Pancreas (tissue), 10 donors: ENCODE data around the gene TFDP2. TPM values are rescaled to one million over a fixed set of nuclear protein-coding genes. Genes with fewer than 3 reads are reported as not detected.
"Not testable (repeated sequence)": the region's sequence is repeated elsewhere in the genome, so short reads cannot be mapped to it uniquely, and the experiment has no call there.

Experiments used
- ATAC-seq, 4 donors: fragments of 200-7000 bp; cut with Tn5 transposase; one replicate each; pipeline versions ENCODE4 v1.8.0 to v1.9.1; 2020; ENCODE audit warnings: mild to moderate bottlenecking in 4 of 4, moderate library complexity in 4 of 4
- DNase-seq, 6 donors: peaks; one replicate each; pipeline ENCODE4 v3.0.0-alpha.2; 2020
- FAIRE-seq: peaks from 2 replicates; lab custom pipeline; 2012; peaks lifted over from hg19 to GRCh38; lab: Jason Lieb, UNC
- H3K27ac ChIP-seq, 4 donors: fragments of 200-600 bp; sonication (generic); 1 replicate in 3 of 4; 2 replicates in 1 of 4; pipeline versions ENCODE4 v1.5.0 to v1.8.0; 2020
- H3K27me3 ChIP-seq, 4 donors: fragments of 200-600 bp; one replicate each; pipeline ENCODE4 v1.8.0; 2021
- H3K36me3 ChIP-seq, 3 donors: fragments of 200-600 bp; sonication (generic) in 1 of 3; one replicate each; pipeline versions ENCODE4 v1.5.0 to v1.8.0; 2020 to 2021
- H3K4me1 ChIP-seq, 3 donors: fragments of 200-600 bp; one replicate each; pipeline ENCODE4 v1.8.0; 2021
- H3K4me3 ChIP-seq, 4 donors: fragments of 200-600 bp; sonication (generic) in 2 of 4; one replicate each; pipeline versions ENCODE4 v1.5.0 to v1.8.0; 2020 to 2021
- H3K9me3 ChIP-seq, 4 donors: fragments of 200-600 bp; one replicate each; pipeline ENCODE4 v1.8.0; 2021
- CTCF ChIP-seq, 4 donors: fragments of 200-600 bp; sonication (generic) in 3 of 4; IDR thresholded peaks; one replicate each; pipeline versions ENCODE4 v1.5.0 to v1.8.0; 2021; ENCODE audit warnings: antibody characterized with exemption in 4 of 4
- WGBS, 2 donors: extraction: QIAGEN DNeasy Blood & Tissue Kit; methylation state at CpG; one replicate each; pipeline ENCODE4 v1.1.7; 2013; 5-methylcytosine and 5-hydroxymethylcytosine counted together
- intact Hi-C, 3 donors: fragments of 100-400 bp; cut with DNase I; formaldehyde crosslinking; loops; one replicate each; pipeline versions ENCODE4 v1.11.1 to v1.14.2; 2022
- polyA plus RNA-seq, 2 donors: library from polyadenylated mRNA; stranded (reverse); fragments of 200-250 nt; gene quantifications; one replicate each; pipeline ENCODE4 v1.2.3, GENCODE V29; 2013
- total RNA-seq, 6 donors: library from RNA; stranded (reverse); fragmentation: NEBNext Ultra II Directional in 4 of 6; extraction: Animal tissue kit (Norgen Biotek cat#: 25700) in 4 of 6; gene quantifications; one replicate each; pipeline versions ENCODE4 v1.2.1 to v1.2.4, GENCODE V29; 2021 to 2023
- donor health status: healthy with polysubstance abuse.
- donor health status: DM: no; HTN: no; CAD: no; lungs with moderate emphysema.
- donor health status: DM: no; HTN: no; CAD: no.
- donor health status: control.
- donor health status: control.
- donor health status: Bipolar disorder and iron deficiency.
- donor health status: DM: yes; HTN: yes; CAD: no.
- donor health status: DM: no; HTN: no; CAD: no.
- donor health status: DM: no; HTN: no; CAD: no.
- donor health status: DM: yes; HTN: yes; CAD: no.

The TFDP2 gene
- total and polyA plus RNA-seq, 8 donors, result 4.6 to 25.7 (median 16.8) TPM

GRCh38 chr3:141986548-141987107, 162.7 kb downstream of the TFDP2 start:
- no peak overlapping the region for H3K27ac ChIP-seq
- WGBS, 2 donors, result 62 to 63% methylated on average over 2 of the region's 2 CpGs
- no peak for FAIRE-seq

GRCh38 chr3:141981084-141981483, 168.3 kb downstream of the TFDP2 start:
- Histone ChIP-seq H3K4me1 (no peaks in the 10 kb centered on the region), H3K27ac (no peak overlapping the region), H3K27me3 (no peaks in the 10 kb centered on the region), H3K4me3 (no peak overlapping the region), H3K36me3 (no peaks in the 10 kb centered on the region), H3K9me3 (no peaks in the 10 kb centered on the region)
- TF ChIP-seq CTCF (IDR thresholded peaks at IDR 0.05), result no peak
- no peak for DNase-seq
- ATAC-seq, result no peak
- no peak for FAIRE-seq
- intact Hi-C loops, result no loop called here
- 97 to 98% methylated on average over 3 of the region's 3 CpGs for WGBS, 2 donors

More at GRCh38 chr3:141986548-141987107, 162.7 kb downstream of the TFDP2 start:
- ATAC-seq (no peak), DNase-seq (no peak)
- intact Hi-C loops, result no loop called here
- no peaks in the 10 kb centered on the region for H3K9me3 ChIP-seq
- H3K27me3 ChIP-seq, result no peaks in the 10 kb centered on the region
- no peak overlapping the region for H3K4me3 ChIP-seq
- H3K36me3 ChIP-seq, result no peaks in the 10 kb centered on the region
- H3K4me1 ChIP-seq, result no peaks in the 10 kb centered on the region
- no peak for TF ChIP-seq CTCF (IDR thresholded peaks at IDR 0.05)

GRCh38 chr3:141979050-141979671, 170.2 kb downstream of the TFDP2 start:
- Histone ChIP-seq H3K4me1 (no peaks in the 10 kb centered on the region), H3K4me3 (no peak overlapping the region), H3K27ac (no peak overlapping the region), H3K27me3 (no peaks in the 10 kb centered on the region), H3K36me3 (no peaks in the 10 kb centered on the region), H3K9me3 (no peaks in the 10 kb centered on the region)
- 92 to 95% methylated on average over 5 of the region's 5 CpGs for WGBS, 2 donors
- DNase-seq, result no peak
- intact Hi-C loops, result no loop called here
- FAIRE-seq, result no peak
- no peak for TF ChIP-seq CTCF (IDR thresholded peaks at IDR 0.05)
- no peak for ATAC-seq

- WGBS, 2 donors, result 98 to 99% methylated on average over 6 to 8 of the region's 8 CpGs
- H3K4me3 ChIP-seq, H3K9me3 ChIP-seq, ATAC-seq, H3K27me3 ChIP-seq, H3K36me3 ChIP-seq, intact Hi-C loops, H3K27ac ChIP-seq, H3K4me1 ChIP-seq, DNase-seq, FAIRE-seq: not testable (repeated sequence)
Observed at GRCh38 chr3:141974777-141975176, 174.6 kb downstream of the TFDP2 start.

GRCh38 chr3:141972399-141972798, 176.9 kb downstream of the TFDP2 start:
- FAIRE-seq (no peak), ATAC-seq (no peak), DNase-seq (no peak)
- 95 to 97% methylated on average over 2 of the region's 2 CpGs for WGBS, 2 donors
- Histone ChIP-seq H3K4me1 (no peaks in the 10 kb centered on the region), H3K4me3 (no peak overlapping the region), H3K27me3 (no peaks in the 10 kb centered on the region), H3K27ac (no peak overlapping the region), H3K9me3 (no peaks in the 10 kb centered on the region), H3K36me3 (no peaks in the 10 kb centered on the region)
- intact Hi-C loops, result no loop called here
- TF ChIP-seq CTCF (IDR thresholded peaks at IDR 0.05), result no peak
